H9 (cell line): ENCODE measurements around the gene LIG3. TPM values are rescaled to one million over a fixed set of nuclear protein-coding genes. Genes with fewer than 3 reads are reported as not detected.

Experiments used
- DNase-seq: peaks from one replicate; pipeline ENCODE4 v3.0.0-alpha.2; 2017
- H2AFZ ChIP-seq: one replicate; pipeline ENCODE4 v1.6.1; 2013; ENCODE audit warnings: mild to moderate bottlenecking, low read length, control low read depth, moderate library complexity
- H2AK5ac ChIP-seq: 2 replicates; pipeline ENCODE4 v1.6.1; 2013; ENCODE audit warnings: low read length, control low read depth, mixed read lengths; ENCODE audit not compliant: insufficient read length
- H2BK120ac ChIP-seq: one replicate; pipeline ENCODE4 v1.6.1; 2013; ENCODE audit warnings: low read depth, mild to moderate bottlenecking, low read length, control low read depth, inconsistent platforms; ENCODE audit not compliant: poor library complexity, severe bottlenecking
- H2BK12ac ChIP-seq: 2 replicates; pipeline ENCODE4 v1.6.1; 2013; ENCODE audit warnings: low read length, control low read depth, mixed read lengths, low read depth; ENCODE audit not compliant: insufficient read length
- H2BK15ac ChIP-seq: 2 replicates; pipeline ENCODE4 v1.6.1; 2013; ENCODE audit warnings: low read depth, low read length, control low read depth
- H2BK20ac ChIP-seq: one replicate; pipeline ENCODE4 v1.6.1; 2013; ENCODE audit warnings: low read depth, mild to moderate bottlenecking, low read length, control low read depth, inconsistent platforms; ENCODE audit not compliant: poor library complexity, severe bottlenecking
- H2BK5ac ChIP-seq: 2 replicates; pipeline ENCODE4 v1.6.1; 2013; ENCODE audit warnings: low read length, control low read depth, mixed read lengths; ENCODE audit not compliant: insufficient read length
- H3K14ac ChIP-seq: 2 replicates; pipeline ENCODE4 v1.6.1; 2013; ENCODE audit warnings: low read length, control low read depth; ENCODE audit not compliant: insufficient read depth
- H3K18ac ChIP-seq: 2 replicates; pipeline ENCODE4 v1.6.1; 2013; ENCODE audit warnings: low read depth, mild to moderate bottlenecking, mixed read lengths, low read length, control low read depth; ENCODE audit not compliant: insufficient read length
- H3K23ac ChIP-seq: 2 replicates; pipeline ENCODE4 v1.6.1; 2013; ENCODE audit warnings: low read length, control low read depth, mixed read lengths, low read depth; ENCODE audit not compliant: insufficient read length
- H3K23me2 ChIP-seq: 2 replicates; pipeline ENCODE4 v1.6.1; 2013; ENCODE audit warnings: low read depth, mild to moderate bottlenecking, mixed read lengths, low read length, control low read depth; ENCODE audit not compliant: insufficient read length, poor library complexity, severe bottlenecking
- H3K27ac ChIP-seq: 2 replicates; pipeline ENCODE4 v1.5.1; 2013; ENCODE audit warnings: low read length, control low read depth, mixed read lengths, low read depth; ENCODE audit not compliant: insufficient read length
- H3K27me3 ChIP-seq: 2 replicates; pipeline ENCODE4 v1.6.1; 2013; ENCODE audit warnings: low read length, control low read depth, inconsistent platforms; ENCODE audit not compliant: insufficient read depth
- H3K4ac ChIP-seq: 2 replicates; pipeline ENCODE4 v1.6.1; 2013; ENCODE audit warnings: low read depth, mild to moderate bottlenecking, control low read depth, inconsistent platforms, low read length, moderate library complexity
- H3K4me1 ChIP-seq: 2 replicates; pipeline ENCODE4 v1.6.1; 2013; ENCODE audit warnings: low read length, control low read depth, inconsistent platforms; ENCODE audit not compliant: insufficient read depth
- H3K4me2 ChIP-seq: 2 replicates; pipeline ENCODE4 v1.6.1; 2013; ENCODE audit warnings: low read length, control low read depth, mixed read lengths; ENCODE audit not compliant: insufficient read length, insufficient read depth
- H3K56ac ChIP-seq: 2 replicates; pipeline ENCODE4 v1.6.1; 2013; ENCODE audit warnings: low read depth, mild to moderate bottlenecking, mixed read lengths, low read length, control low read depth; ENCODE audit not compliant: insufficient read length
- H3K79me1 ChIP-seq: 2 replicates; pipeline ENCODE4 v1.6.1; 2013; ENCODE audit warnings: low read depth, mild to moderate bottlenecking, moderate library complexity, low read length, control low read depth, inconsistent platforms; ENCODE audit not compliant: insufficient read depth, poor library complexity, severe bottlenecking
- H3K79me2 ChIP-seq: 2 replicates; pipeline ENCODE4 v1.6.1; 2013; ENCODE audit warnings: low read length, control low read depth, inconsistent platforms; ENCODE audit not compliant: insufficient read depth
- H3K9ac ChIP-seq: 2 replicates; pipeline ENCODE4 v1.6.1; 2013; ENCODE audit warnings: low read length, control low read depth, mixed read lengths; ENCODE audit not compliant: insufficient read length; ENCODE audit errors: extremely low read depth
- H3K9me3 ChIP-seq: one replicate; pipeline ENCODE4 v1.6.1; 2013; ENCODE audit warnings: low read depth, low read length, inconsistent platforms; ENCODE audit not compliant: control insufficient read depth
- H3T11ph ChIP-seq: one replicate; pipeline ENCODE4 v1.6.1; 2013; ENCODE audit warnings: mild to moderate bottlenecking, low read length, control low read depth, inconsistent platforms
- H4K20me1 ChIP-seq: one replicate; pipeline ENCODE4 v1.6.1; 2013; ENCODE audit not compliant: control insufficient read depth, insufficient read length, insufficient read depth
- H4K5ac ChIP-seq: 2 replicates; pipeline ENCODE4 v1.6.1; 2013; ENCODE audit warnings: low read depth, mild to moderate bottlenecking, mixed read lengths, low read length, control low read depth; ENCODE audit not compliant: insufficient read length
- H4K8ac ChIP-seq: replicated peaks from 2 replicates; pipeline ENCODE4 v1.6.1; 2013; ENCODE audit warnings: low read length, control low read depth, mixed read lengths, low read depth; ENCODE audit not compliant: insufficient read length
- H4K91ac ChIP-seq: 2 replicates; pipeline ENCODE4 v1.6.1; 2013; ENCODE audit warnings: low read depth, mild to moderate bottlenecking, moderate library complexity, mixed read lengths, low read length, control low read depth; ENCODE audit not compliant: insufficient read length
- H3K27ac Mint-ChIP-seq, 3 experiments: 2 replicates in 2 of 3; 3 replicates in 1 of 3; pipeline ENCODE4 v1.8.0; 2020 to 2021; ENCODE audit warnings: mixed read lengths in 3 of 3, mild to moderate bottlenecking in 1 of 3, moderate library complexity in 1 of 3
- H3K27me3 Mint-ChIP-seq: 2 replicates; pipeline ENCODE4 v1.8.0; 2021; ENCODE audit warnings: low read depth, mild to moderate bottlenecking, moderate library complexity, mixed read lengths
- H3K36me3 Mint-ChIP-seq, 3 experiments: 2 replicates in 2 of 3; 3 replicates in 1 of 3; pipeline ENCODE4 v1.8.0; 2020 to 2021; ENCODE audit warnings: low read depth in 3 of 3, mixed read lengths in 3 of 3; ENCODE audit not compliant: insufficient read depth in 1 of 3
- H3K4me1 Mint-ChIP-seq, 2 experiments: 2 replicates each; pipeline ENCODE4 v1.8.0; 2020; ENCODE audit warnings: mixed read lengths in 2 of 2
- H3K4me3 Mint-ChIP-seq, 2 experiments: 2 replicates in 1 of 2; 3 replicates in 1 of 2; pipeline ENCODE4 v1.8.0; 2020 to 2021; ENCODE audit warnings: mild to moderate bottlenecking in 2 of 2, mixed read lengths in 2 of 2, moderate library complexity in 1 of 2
- H3K9me3 Mint-ChIP-seq, 2 experiments: 2 replicates in 1 of 2; 3 replicates in 1 of 2; pipeline ENCODE4 v1.8.0; 2020; ENCODE audit warnings: mild to moderate bottlenecking in 2 of 2, mixed read lengths in 2 of 2, moderate library complexity in 1 of 2
- WGBS: extraction: QIAGEN DNeasy Blood & Tissue Kit; methylation state at CpG from one replicate; pipeline ENCODE4 v1.1.7; 2013; ENCODE audit warnings: missing lambda C conversion rate, low lambda C conversion rate, mixed read lengths; ENCODE audit not compliant: insufficient read length; ENCODE audit errors: extremely low coverage; 5-methylcytosine and 5-hydroxymethylcytosine counted together
- total RNA-seq: library from RNA; stranded (reverse); gene quantifications from 2 replicates; pipeline ENCODE4 v1.2.1, GENCODE V29; 2021
- TF ChIP-seq, protein P1 (sequence below): fragments of 200-600 bp; sonication (generic); conservative IDR thresholded peaks from 3 replicates; pipeline ENCODE4 v1.8.0; 2021; ENCODE audit warnings: antibody characterized with exemption, mild to moderate bottlenecking

The LIG3 gene
- total RNA-seq, 1 experiment from 2014 or later: 96.0 TPM

DNA sequence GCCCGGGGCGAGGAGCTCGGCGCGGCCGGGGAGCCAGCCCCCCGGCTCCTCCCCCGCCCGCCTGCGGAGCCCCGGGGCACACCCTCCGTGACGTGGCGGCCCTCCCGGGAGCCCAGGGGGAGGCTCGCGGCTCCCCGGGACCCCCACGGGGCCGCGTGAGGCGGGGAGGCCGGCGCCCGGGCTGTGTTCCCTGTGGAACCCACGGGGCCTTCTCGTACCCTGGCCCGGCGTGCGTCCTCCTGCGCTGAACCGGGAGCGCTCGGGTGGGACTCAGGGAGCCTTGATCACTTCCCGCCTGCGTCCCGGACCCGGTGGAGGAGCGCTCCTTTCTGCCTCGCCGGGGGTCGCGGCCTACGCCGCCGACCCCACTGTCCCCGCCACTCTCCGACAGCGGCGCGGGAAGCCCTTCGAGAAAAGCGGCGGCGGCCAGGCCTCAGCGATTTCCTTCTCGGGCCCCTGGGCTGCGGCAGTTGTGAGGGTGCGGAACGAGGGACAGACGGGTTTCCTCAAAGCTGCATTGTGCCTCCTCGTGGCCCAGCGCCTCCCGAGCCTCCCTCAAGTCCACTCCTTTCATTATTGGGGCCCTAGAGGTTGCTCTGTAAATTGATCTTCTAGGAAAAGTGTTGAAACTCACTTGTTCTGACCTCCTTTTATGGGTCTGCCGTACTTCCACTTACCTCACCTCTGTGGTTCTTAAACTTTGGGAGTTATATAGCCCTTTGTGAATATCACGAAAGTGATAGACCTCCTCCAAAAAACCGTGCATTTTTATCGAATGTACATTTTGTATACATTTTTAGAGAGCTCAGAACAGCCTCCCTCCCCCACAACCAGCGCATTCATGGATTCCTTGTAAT lies 597 bp downstream of the LIG3 start:
- peaks cover 10% of the 10 kb centered on the region for H3K79me2 ChIP-seq
- DNase-seq: peak; percentile 76
- no peak overlapping the region for H2AK5ac ChIP-seq
- no CpG with 5 or more reads among the region's 69 CpGs for WGBS
- H2BK12ac ChIP-seq: no peak overlapping the region
- H3K9me3 ChIP-seq: no peaks in the 10 kb centered on the region
- H3K23me2 ChIP-seq: no peaks in the 10 kb centered on the region
- H3K56ac ChIP-seq: no peak overlapping the region
- H3K4me1 Mint-ChIP-seq: peaks cover 26 to 35% of the 10 kb centered on the region in 2 experiments
- H3K4me1 ChIP-seq: no peaks in the 10 kb centered on the region
- H3K4me2 ChIP-seq: peak overlapping the region; percentile 90
- H3K27me3 Mint-ChIP-seq: no peaks in the 10 kb centered on the region; the same call in none of the 2 replicates
- no peaks in the 10 kb centered on the region for H3K27me3 ChIP-seq
- H2BK15ac ChIP-seq: no peak overlapping the region
- H4K8ac ChIP-seq: no peak overlapping the region
- H3T11ph ChIP-seq: no peak overlapping the region
- H3K9me3 Mint-ChIP-seq: no peaks in the 10 kb centered on the region; a peak in 1 of 5 replicates
- H3K27ac Mint-ChIP-seq: peak overlapping the region; percentile 81 to 96 (median 94)
- peak overlapping the region; percentile 87; the same call in 1 of the 2 replicates for H3K4ac ChIP-seq
- no peak overlapping the region for H4K5ac ChIP-seq
- H4K20me1 ChIP-seq: no peaks in the 10 kb centered on the region
- H2AFZ ChIP-seq: no peak overlapping the region
- H2BK20ac ChIP-seq: no peak overlapping the region
- H3K4me3 Mint-ChIP-seq: peak overlapping the region; percentile 90 to 93
- peaks cover 13 to 37% (median 30%) of the 10 kb centered on the region in 3 experiments; a peak in 6 of 7 replicates for H3K36me3 Mint-ChIP-seq
- H3K9ac ChIP-seq: peak overlapping the region; percentile 82
- TF ChIP-seq, protein P1, sequence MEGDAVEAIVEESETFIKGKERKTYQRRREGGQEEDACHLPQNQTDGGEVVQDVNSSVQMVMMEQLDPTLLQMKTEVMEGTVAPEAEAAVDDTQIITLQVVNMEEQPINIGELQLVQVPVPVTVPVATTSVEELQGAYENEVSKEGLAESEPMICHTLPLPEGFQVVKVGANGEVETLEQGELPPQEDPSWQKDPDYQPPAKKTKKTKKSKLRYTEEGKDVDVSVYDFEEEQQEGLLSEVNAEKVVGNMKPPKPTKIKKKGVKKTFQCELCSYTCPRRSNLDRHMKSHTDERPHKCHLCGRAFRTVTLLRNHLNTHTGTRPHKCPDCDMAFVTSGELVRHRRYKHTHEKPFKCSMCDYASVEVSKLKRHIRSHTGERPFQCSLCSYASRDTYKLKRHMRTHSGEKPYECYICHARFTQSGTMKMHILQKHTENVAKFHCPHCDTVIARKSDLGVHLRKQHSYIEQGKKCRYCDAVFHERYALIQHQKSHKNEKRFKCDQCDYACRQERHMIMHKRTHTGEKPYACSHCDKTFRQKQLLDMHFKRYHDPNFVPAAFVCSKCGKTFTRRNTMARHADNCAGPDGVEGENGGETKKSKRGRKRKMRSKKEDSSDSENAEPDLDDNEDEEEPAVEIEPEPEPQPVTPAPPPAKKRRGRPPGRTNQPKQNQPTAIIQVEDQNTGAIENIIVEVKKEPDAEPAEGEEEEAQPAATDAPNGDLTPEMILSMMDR: peak; percentile 48; the same call in 2 of the 3 replicates
- H3K14ac ChIP-seq: peak overlapping the region; percentile 98
- no peak overlapping the region for H4K91ac ChIP-seq
- H3K18ac ChIP-seq: peak overlapping the region; percentile 95
- H2BK120ac ChIP-seq: peak overlapping the region; percentile 95
- no peak overlapping the region for H3K23ac ChIP-seq
- no peak overlapping the region for H3K27ac ChIP-seq
- peaks cover 18% of the 10 kb centered on the region for H3K79me1 ChIP-seq
- no peak overlapping the region for H2BK5ac ChIP-seq
